SK-N-SH (cell line): Measurements from ENCODE around the gene NXNL1. TPM values are rescaled to one million over a fixed set of nuclear protein-coding genes. Genes with fewer than 3 reads are reported as not detected.

Source experiments
- CTCF ChIA-PET: fragments of 300-600, 350-600 bp; formaldehyde crosslinking; extraction: SDS; loops from one replicate; lab custom pipeline; 2021; lab: Yijun Ruan, JAX
- POLR2A ChIA-PET: fragments of 350-600 bp; sonication (Branson Sonifier 250); formaldehyde crosslinking; extraction: SDS; loops from one replicate; lab custom pipeline; 2020; ENCODE audit warnings: antibody characterized with exemption, inconsistent platforms; lab: Yijun Ruan, JAX
- DNase-seq: peaks from one replicate; pipeline ENCODE4 v3.0.0; 2012
- H2AFZ ChIP-seq: fragments of 200-600 bp; sonication (generic); 2 replicates; pipeline ENCODE4 v1.8.1; 2016; ENCODE audit warnings: antibody characterized with exemption, mild to moderate bottlenecking, low read depth
- H3F3A ChIP-seq: fragments of 200-600 bp; sonication (generic); replicated peaks from 2 replicates; pipeline ENCODE3; 2016; ENCODE audit warnings: antibody characterized with exemption, mild to moderate bottlenecking; ENCODE audit not compliant: insufficient read depth
- H3K27ac ChIP-seq, 2 experiments: fragments of 200-500 bp in 1 of 2; fragments of 200-600 bp in 1 of 2; sonication (Bioruptor generic) in 1 of 2; sonication (generic), shearing (Covaris generic) in 1 of 2; 2 replicates each; pipeline versions ENCODE4 v1.5.1 to v1.6.1; 2014 to 2016; ENCODE audit warnings: low read depth in 2 of 2, inconsistent platforms in 1 of 2, low read length in 1 of 2, mild to moderate bottlenecking in 1 of 2, mixed read lengths in 1 of 2
- H3K27me3 ChIP-seq: fragments of 200-600 bp; sonication (generic), shearing (Covaris generic); 2 replicates; pipeline ENCODE4 v1.6.1; 2016; ENCODE audit warnings: mixed run types; ENCODE audit not compliant: insufficient read depth
- H3K36me3 ChIP-seq, 2 experiments: fragments of 200-500 bp in 1 of 2; fragments of 200-600 bp in 1 of 2; sonication (Bioruptor generic) in 1 of 2; sonication (generic) in 1 of 2; replicated peaks in 1 of 2; 2 replicates each; pipeline versions ENCODE3 to v1.5.1; 2014 to 2016; ENCODE audit warnings: low read length in 1 of 2, mild to moderate bottlenecking in 1 of 2; ENCODE audit not compliant: insufficient read depth in 2 of 2, control insufficient read depth in 1 of 2
- H3K4me1 ChIP-seq, 2 experiments: fragments of 200-500 bp in 1 of 2; fragments of 200-600 bp in 1 of 2; sonication (Bioruptor generic) in 1 of 2; sonication (generic), shearing (Covaris generic) in 1 of 2; 2 replicates each; pipeline versions ENCODE4 v1.5.1 to v1.6.1; 2014 to 2016; ENCODE audit warnings: low read depth in 1 of 2, low read length in 1 of 2, mixed run types in 1 of 2; ENCODE audit not compliant: insufficient read depth in 2 of 2, control insufficient read depth in 1 of 2
- H3K4me2 ChIP-seq: fragments of 200-600 bp; sonication (generic), shearing (Covaris generic); 2 replicates; pipeline ENCODE4 v1.6.1; 2017; ENCODE audit warnings: mixed run types
- H3K4me3 ChIP-seq, 2 experiments: fragments of 200-500 bp in 1 of 2; fragments of 200-600 bp in 1 of 2; sonication (Bioruptor generic) in 1 of 2; sonication (generic), shearing (Covaris generic) in 1 of 2; 2 replicates each; pipeline versions ENCODE4 v1.5.1 to v1.8.1; 2014 to 2016; ENCODE audit warnings: low read depth in 2 of 2, inconsistent platforms in 1 of 2, low read length in 1 of 2, mild to moderate bottlenecking in 1 of 2, mixed read lengths in 1 of 2, moderate library complexity in 1 of 2
- H3K79me2 ChIP-seq: fragments of 200-600 bp; sonication (generic); 2 replicates; pipeline ENCODE4 v1.8.1; 2017; ENCODE audit warnings: mild to moderate bottlenecking; ENCODE audit not compliant: insufficient read depth
- H3K9ac ChIP-seq: fragments of 200-600 bp; sonication (generic); 2 replicates; pipeline ENCODE4 v1.6.1; 2017; ENCODE audit warnings: mixed run types
- H3K9me2 ChIP-seq: fragments of 200-600 bp; sonication (generic); 2 replicates; pipeline ENCODE4 v1.6.1; 2017; ENCODE audit warnings: mixed run types
- H3K9me3 ChIP-seq: fragments of 200-600 bp; sonication (generic); 2 replicates; pipeline ENCODE4 v1.6.1; 2017; ENCODE audit warnings: mixed run types, mild to moderate bottlenecking, moderate library complexity
- H4K20me1 ChIP-seq: fragments of 200-600 bp; sonication (generic); 2 replicates; pipeline ENCODE4 v1.6.1; 2017; ENCODE audit warnings: mild to moderate bottlenecking, mixed run types; ENCODE audit not compliant: insufficient read depth
- FOXM1 ChIP-seq: IDR thresholded peaks from 2 replicates; pipeline ENCODE4 v1.4.0; 2012; ENCODE audit warnings: low read depth, mild to moderate bottlenecking
- GABPA ChIP-seq: IDR thresholded peaks from 2 replicates; pipeline ENCODE4 v1.4.0; 2012; ENCODE audit warnings: low read depth, mild to moderate bottlenecking
- IRF3 ChIP-seq: fragments of 150-350 bp; IDR thresholded peaks from 2 replicates; pipeline ENCODE4 v1.6.1; 2016; ENCODE audit warnings: mild to moderate bottlenecking, low read depth, low read length
- MAX ChIP-seq: IDR thresholded peaks from 2 replicates; pipeline ENCODE4 v1.4.0; 2012; ENCODE audit warnings: low read depth
- NRF1 ChIP-seq: IDR thresholded peaks from 2 replicates; pipeline ENCODE4 v1.6.1; 2012; ENCODE audit warnings: low read depth, mild to moderate bottlenecking, low read length
- TAF1 ChIP-seq: IDR thresholded peaks from 2 replicates; pipeline ENCODE4 v1.6.1; 2012; ENCODE audit warnings: low read depth, mild to moderate bottlenecking, low read length, moderate library complexity, borderline replicate concordance
- TEAD4 ChIP-seq: IDR thresholded peaks from 2 replicates; pipeline ENCODE4 v1.4.0; 2012; ENCODE audit warnings: mild to moderate bottlenecking, borderline replicate concordance; ENCODE audit not compliant: insufficient read depth
- USF1 ChIP-seq: IDR thresholded peaks from 2 replicates; pipeline ENCODE4 v1.4.0; 2012; ENCODE audit warnings: low read depth, borderline replicate concordance
- USF2 ChIP-seq: fragments of 150-350 bp; IDR thresholded peaks from 2 replicates; pipeline ENCODE4 v1.6.1; 2017; ENCODE audit warnings: antibody characterized with exemption, low read length, low read depth, borderline replicate concordance
- WGBS: methylation state at CpG from one replicate; pipeline ENCODE4 v1.1.6; 2017; ENCODE audit warnings: low lambda C conversion rate; 5-methylcytosine and 5-hydroxymethylcytosine counted together
- polyA plus RNA-seq, 3 experiments: library from polyadenylated mRNA; depleted of rRNA; stranded (reverse); fragments of >200 nt; gene quantifications; 2 replicates each; pipeline ENCODE4 v1.2.3, GENCODE V29; 2012
- TF ChIP-seq, protein P1 (sequence below): IDR thresholded peaks from 2 replicates; pipeline ENCODE4; 2012
- TF ChIP-seq, protein P2 (sequence below): fragments of 200-600 bp; sonication (generic); IDR thresholded peaks from 2 replicates; pipeline ENCODE4 v1.6.1; 2017; ENCODE audit warnings: antibody characterized with exemption, mild to moderate bottlenecking, moderate library complexity

NXNL1 gene
- polyA plus RNA-seq, 1 of the 3 experiments (the other 2 are of a cell fraction) = not detected

DNA sequence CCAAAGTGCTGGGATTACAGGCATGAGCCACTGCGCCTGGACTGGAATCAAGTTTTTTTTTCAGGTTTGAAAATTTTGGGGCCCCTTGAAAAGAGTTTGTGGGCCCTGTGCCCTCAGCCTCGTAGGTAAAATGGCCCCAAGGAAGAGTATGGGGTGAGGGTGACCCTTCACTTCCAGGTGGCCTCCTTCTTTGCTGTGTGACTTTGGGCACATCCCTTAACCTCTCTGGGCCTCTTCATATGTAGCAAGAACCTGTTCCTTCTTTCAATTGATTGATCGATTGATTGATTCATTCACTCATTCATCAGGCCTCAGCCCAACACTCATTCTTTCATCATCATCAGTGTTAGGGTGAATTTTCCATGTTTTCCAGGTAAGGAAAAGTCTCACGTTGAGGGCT lies 8.9 kb downstream of the NXNL1 start (continued):
- TF ChIP-seq USF1 = no peak
- TF ChIP-seq TEAD4 = no peak
- TF ChIP-seq GABPA = no peak
- TF ChIP-seq MAX = no peak
- TF ChIP-seq, all 33 proteins: peak for 0

DNA sequence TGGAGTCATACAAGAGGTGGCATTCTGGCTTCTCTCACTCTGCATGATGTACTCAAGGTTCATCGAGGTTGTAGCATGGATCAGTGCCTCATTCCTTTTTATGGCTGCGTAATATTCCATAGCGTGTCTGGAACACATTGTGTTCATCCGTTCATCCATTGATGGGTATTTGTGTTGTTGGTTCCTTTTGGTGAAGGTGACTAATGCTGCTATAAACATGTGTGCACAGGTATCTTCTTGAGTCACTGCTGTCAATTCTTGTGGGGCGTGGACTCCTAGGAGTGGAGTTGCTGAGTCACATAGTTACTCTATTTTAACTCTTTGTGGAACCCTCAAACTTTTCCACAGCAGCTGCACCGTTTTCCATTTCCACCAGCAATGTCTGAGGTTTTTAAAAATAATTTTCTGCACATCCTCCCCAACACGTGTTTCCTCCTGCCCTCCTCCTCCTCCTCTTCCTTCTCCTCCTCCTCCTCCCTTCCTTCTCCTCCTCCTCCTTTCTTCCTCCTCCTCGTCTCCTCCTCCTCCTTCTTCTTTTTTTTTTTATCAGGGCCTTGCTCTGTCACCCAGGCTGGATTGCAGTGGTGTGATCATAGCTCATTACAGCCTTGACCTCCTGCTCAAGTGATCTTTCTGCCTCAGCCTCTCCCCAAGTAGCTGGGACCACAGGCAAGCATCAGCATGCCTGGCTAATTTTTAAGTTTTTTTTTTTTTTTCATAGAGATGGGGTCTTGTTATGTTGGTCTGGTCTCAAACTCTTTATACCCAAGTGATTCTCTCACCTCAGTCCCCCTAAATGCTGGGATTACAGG lies 10.3 kb downstream of the NXNL1 start:
- no peak overlapping the region for H3K9ac ChIP-seq
- no peaks in the 10 kb centered on the region for H3K9me3 ChIP-seq
- 39% methylated on average over 8 of the region's 8 CpGs for WGBS
- POLR2A ChIA-PET = no interaction called here
- H3K9me2 ChIP-seq = no peaks in the 10 kb centered on the region
- CTCF ChIA-PET = interaction anchor here (1.2 to 3.1 kb wide), 3 partner anchors 15 to 31 kb away, joined by 3 to 16 read pairs (median 4); partner anchors contain the start of gene MVB12A
- no peak overlapping the region for H3K27ac ChIP-seq
- H3K4me1 ChIP-seq = no peaks in the 10 kb centered on the region; a peak in 1 of 4 replicates
- no peak overlapping the region for H2AFZ ChIP-seq
- H3K27me3 ChIP-seq = peaks cover 14% of the 10 kb centered on the region
- H3K4me3 ChIP-seq = no peak overlapping the region
- H3K79me2 ChIP-seq = no peaks in the 10 kb centered on the region
- H3K4me2 ChIP-seq = no peak overlapping the region
- H3F3A ChIP-seq = no peaks in the 10 kb centered on the region
- DNase-seq = no peak
- no peaks in the 10 kb centered on the region for H3K36me3 ChIP-seq
- TF ChIP-seq NRF1 = no peak
- no peak for TF ChIP-seq USF2
- TF ChIP-seq IRF3 = no peak
- TF ChIP-seq FOXM1 = no peak
- TF ChIP-seq, protein P1, sequence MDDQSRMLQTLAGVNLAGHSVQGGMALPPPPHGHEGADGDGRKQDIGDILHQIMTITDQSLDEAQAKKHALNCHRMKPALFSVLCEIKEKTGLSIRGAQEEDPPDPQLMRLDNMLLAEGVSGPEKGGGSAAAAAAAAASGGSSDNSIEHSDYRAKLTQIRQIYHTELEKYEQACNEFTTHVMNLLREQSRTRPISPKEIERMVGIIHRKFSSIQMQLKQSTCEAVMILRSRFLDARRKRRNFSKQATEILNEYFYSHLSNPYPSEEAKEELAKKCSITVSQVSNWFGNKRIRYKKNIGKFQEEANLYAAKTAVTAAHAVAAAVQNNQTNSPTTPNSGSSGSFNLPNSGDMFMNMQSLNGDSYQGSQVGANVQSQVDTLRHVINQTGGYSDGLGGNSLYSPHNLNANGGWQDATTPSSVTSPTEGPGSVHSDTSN = no peak
- no peak for TF ChIP-seq TAF1
- TF ChIP-seq, protein P2, sequence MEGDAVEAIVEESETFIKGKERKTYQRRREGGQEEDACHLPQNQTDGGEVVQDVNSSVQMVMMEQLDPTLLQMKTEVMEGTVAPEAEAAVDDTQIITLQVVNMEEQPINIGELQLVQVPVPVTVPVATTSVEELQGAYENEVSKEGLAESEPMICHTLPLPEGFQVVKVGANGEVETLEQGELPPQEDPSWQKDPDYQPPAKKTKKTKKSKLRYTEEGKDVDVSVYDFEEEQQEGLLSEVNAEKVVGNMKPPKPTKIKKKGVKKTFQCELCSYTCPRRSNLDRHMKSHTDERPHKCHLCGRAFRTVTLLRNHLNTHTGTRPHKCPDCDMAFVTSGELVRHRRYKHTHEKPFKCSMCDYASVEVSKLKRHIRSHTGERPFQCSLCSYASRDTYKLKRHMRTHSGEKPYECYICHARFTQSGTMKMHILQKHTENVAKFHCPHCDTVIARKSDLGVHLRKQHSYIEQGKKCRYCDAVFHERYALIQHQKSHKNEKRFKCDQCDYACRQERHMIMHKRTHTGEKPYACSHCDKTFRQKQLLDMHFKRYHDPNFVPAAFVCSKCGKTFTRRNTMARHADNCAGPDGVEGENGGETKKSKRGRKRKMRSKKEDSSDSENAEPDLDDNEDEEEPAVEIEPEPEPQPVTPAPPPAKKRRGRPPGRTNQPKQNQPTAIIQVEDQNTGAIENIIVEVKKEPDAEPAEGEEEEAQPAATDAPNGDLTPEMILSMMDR = no peak
- no peak for TF ChIP-seq TEAD4
- TF ChIP-seq, all 33 proteins: peak for 0
- H4K20me1 ChIP-seq = no peaks in the 10 kb centered on the region
